Stimulated activated CD4-positive, alpha-beta T cell treated with anti-CD3 and anti-CD28 coated beads, Interleukin-1b, Interleukin-23, amount 100 ng/mL, for 4 hours (primary cell): ENCODE data around the gene CDK6.

ENCODE experiments used
- DNase-seq, 2 donors: peaks; one replicate each; pipeline ENCODE4 v3.0.0-alpha.2; 2020; ENCODE audit warnings: low read depth in 2 of 2

CDK6 gene

GRCh38 chr7:92845736-92846135 lies 9.4 kb upstream of the CDK6 start:
- no peak for DNase-seq

- DNase-seq: no peak
Measured at GRCh38 chr7:92843781-92844180, 7.4 kb upstream of the CDK6 start.

GRCh38 chr7:92843034-92843760 lies 6.8 kb upstream of the CDK6 start:
- DNase-seq: no peak

- no peak for DNase-seq
Measured at GRCh38 chr7:92841192-92841591, 4.8 kb upstream of the CDK6 start.

GRCh38 chr7:92840316-92840715 lies 3.9 kb upstream of the CDK6 start:
- no peak for DNase-seq

- DNase-seq: no peak
Measured at GRCh38 chr7:92839901-92840300, 3.5 kb upstream of the CDK6 start.

GRCh38 chr7:92838934-92839333 lies 2.6 kb upstream of the CDK6 start:
- no peak for DNase-seq

- DNase-seq: no peak
Measured at GRCh38 chr7:92837000-92837749, 802 bp upstream of the CDK6 start.

- peak in 1 of 2 donors; percentile 40 for DNase-seq
Measured at GRCh38 chr7:92835851-92836488, 403 bp downstream of the CDK6 start.

- DNase-seq: peak in 1 of 2 donors; percentile 41
Measured at GRCh38 chr7:92835261-92835850, 1.0 kb downstream of the CDK6 start.

- DNase-seq: no peak
Measured at GRCh38 chr7:92834507-92835260, 1.7 kb downstream of the CDK6 start.

- DNase-seq: peak; percentile 64 to 82
Measured at GRCh38 chr7:92833766-92834506, 2.4 kb downstream of the CDK6 start.

GRCh38 chr7:92833024-92833765 lies 3.2 kb downstream of the CDK6 start:
- DNase-seq: peak; percentile 83

GRCh38 chr7:92832534-92833023 lies 3.8 kb downstream of the CDK6 start:
- no peak for DNase-seq

GRCh38 chr7:92831716-92832533 lies 4.4 kb downstream of the CDK6 start:
- no peak for DNase-seq

GRCh38 chr7:92830532-92831110 lies 5.8 kb downstream of the CDK6 start:
- DNase-seq: no peak

- no peak for DNase-seq
Measured at GRCh38 chr7:92830027-92830426, 6.3 kb downstream of the CDK6 start.

GRCh38 chr7:92827464-92828120 lies 8.8 kb downstream of the CDK6 start:
- no peak for DNase-seq
